H1 (cell line): ENCODE data around the gene GJD4. TPM values are rescaled to one million over a fixed set of nuclear protein-coding genes. Genes with fewer than 3 reads are reported as not detected.

ENCODE experiments used
- CTCF ChIA-PET: fragments of 300-600 bp; sonication (Branson Sonifier 250); formaldehyde crosslinking; loops from one replicate; lab custom pipeline; 2021; ENCODE audit not compliant: partially characterized antibody; lab: Charles Lee
- POLR2A ChIA-PET: fragments of 300-600 bp; sonication (Branson Sonifier 250); formaldehyde crosslinking; loops from one replicate; lab custom pipeline; 2021; ENCODE audit warnings: inconsistent platforms; ENCODE audit not compliant: partially characterized antibody; lab: Charles Lee
- DNase-seq, 2 experiments: peaks; one replicate each; pipeline versions ENCODE4 v3.0.0 to v3.0.0-alpha.2; 2010 to 2022; ENCODE audit warnings: low spot score in 2 of 2, low read depth in 1 of 2, mixed read lengths in 1 of 2
- FAIRE-seq: peaks from 2 replicates; lab custom pipeline; 2011; peaks lifted over from hg19 to GRCh38; lab: Jason Lieb, UNC
- H2AFZ ChIP-seq: 2 replicates; pipeline ENCODE4 v1.8.1; 2012; ENCODE audit warnings: low read length, inconsistent platforms
- H2AK5ac ChIP-seq: 2 replicates; pipeline ENCODE4 v1.6.1; 2013; ENCODE audit warnings: low read depth, low read length
- H2BK120ac ChIP-seq: replicated peaks from 2 replicates; pipeline ENCODE3; 2013; ENCODE audit warnings: low read depth, low read length, inconsistent platforms
- H2BK12ac ChIP-seq: 2 replicates; pipeline ENCODE4 v1.6.1; 2013; ENCODE audit warnings: low read depth, low read length
- H2BK15ac ChIP-seq: 2 replicates; pipeline ENCODE4 v1.6.1; 2013; ENCODE audit warnings: low read length
- H2BK20ac ChIP-seq: 2 replicates; pipeline ENCODE4 v1.6.1; 2013; ENCODE audit warnings: low read length
- H2BK5ac ChIP-seq: 2 replicates; pipeline ENCODE4 v1.6.1; 2013; ENCODE audit warnings: low read depth, low read length
- H3K14ac ChIP-seq: 2 replicates; pipeline ENCODE4 v1.6.1; 2013; ENCODE audit warnings: inconsistent platforms; ENCODE audit not compliant: insufficient read length
- H3K18ac ChIP-seq: 2 replicates; pipeline ENCODE4 v1.6.1; 2013; ENCODE audit warnings: low read length; ENCODE audit errors: extremely low read depth
- H3K23ac ChIP-seq: 2 replicates; pipeline ENCODE4 v1.6.1; 2013; ENCODE audit warnings: inconsistent platforms; ENCODE audit not compliant: insufficient read length
- H3K23me2 ChIP-seq: 2 replicates; pipeline ENCODE4 v1.6.1; 2013; ENCODE audit warnings: low read depth, low read length
- H3K27ac ChIP-seq: 2 replicates; pipeline ENCODE4 v1.6.1; 2011; ENCODE audit warnings: low read depth, low read length, inconsistent platforms
- H3K27me3 ChIP-seq, 4 experiments: replicated peaks in 1 of 4; 1 replicate in 1 of 4; 2 replicates in 3 of 4; pipeline versions ENCODE4 v1.6.1 to v1.8.1; 2011 to 2013; ENCODE audit warnings: low read length in 3 of 4, mild to moderate bottlenecking in 3 of 4, inconsistent platforms in 2 of 4, mixed read lengths in 2 of 4, moderate library complexity in 1 of 4; ENCODE audit not compliant: control insufficient read depth in 3 of 4, insufficient read depth in 3 of 4; ENCODE audit errors: extremely low read depth in 1 of 4
- H3K36me3 ChIP-seq, 4 experiments: 2 replicates each; pipeline versions ENCODE4 v1.6.1 to v1.8.1; 2011 to 2013; ENCODE audit warnings: mild to moderate bottlenecking in 4 of 4, low read length in 3 of 4, moderate library complexity in 2 of 4, control low read depth in 1 of 4, inconsistent platforms in 1 of 4; ENCODE audit not compliant: insufficient read depth in 4 of 4, control insufficient read depth in 2 of 4
- H3K4ac ChIP-seq: replicated peaks from 2 replicates; pipeline ENCODE3; 2013; ENCODE audit warnings: low read length, low read depth, mixed read lengths, inconsistent platforms; ENCODE audit not compliant: insufficient read length
- H3K4me1 ChIP-seq, 4 experiments: replicated peaks in 1 of 4; 1 replicate in 1 of 4; 2 replicates in 3 of 4; pipeline versions ENCODE4 v1.6.1 to v1.8.1; 2011 to 2013; ENCODE audit warnings: low read length in 3 of 4, inconsistent platforms in 2 of 4, mixed read lengths in 1 of 4; ENCODE audit not compliant: insufficient read depth in 4 of 4, control insufficient read depth in 3 of 4
- H3K4me2 ChIP-seq, 2 experiments: 2 replicates each; pipeline versions ENCODE4 v1.6.1 to v1.8.1; 2011 to 2013; ENCODE audit warnings: low read depth in 2 of 2, low read length in 2 of 2, control low read depth in 1 of 2, inconsistent platforms in 1 of 2, mild to moderate bottlenecking in 1 of 2; ENCODE audit not compliant: insufficient read depth in 1 of 2
- H3K4me3 ChIP-seq, 4 experiments: fragments of 200-600, 300-600 bp in 1 of 4; sonication (generic), shearing (Covaris generic), sonication (Bioruptor Twin) in 1 of 4; 2 replicates each; pipeline versions ENCODE4 v1.5.1 to v1.8.1; 2011 to 2016; ENCODE audit warnings: low read length in 4 of 4, low read depth in 3 of 4, control low read depth in 2 of 4, inconsistent platforms in 2 of 4, mild to moderate bottlenecking in 2 of 4, mixed read lengths in 1 of 4, moderate library complexity in 1 of 4; ENCODE audit not compliant: insufficient read depth in 2 of 4; ENCODE audit errors: extremely low read depth in 1 of 4
- H3K56ac ChIP-seq: replicated peaks from 2 replicates; pipeline ENCODE3; 2013; ENCODE audit warnings: low read depth, mild to moderate bottlenecking, mixed read lengths, low read length, inconsistent platforms; ENCODE audit not compliant: insufficient read length
- H3K79me1 ChIP-seq: 2 replicates; pipeline ENCODE4 v1.6.1; 2013; ENCODE audit warnings: low read depth, low read length, control low read depth
- H3K79me2 ChIP-seq, 2 experiments: 2 replicates each; pipeline versions ENCODE4 v1.6.1 to v1.8.1; 2012 to 2013; ENCODE audit warnings: low read length in 2 of 2, mild to moderate bottlenecking in 2 of 2, inconsistent platforms in 1 of 2; ENCODE audit not compliant: insufficient read depth in 2 of 2, control insufficient read depth in 1 of 2
- H3K9ac ChIP-seq, 4 experiments: replicated peaks in 1 of 4; 1 replicate in 1 of 4; 2 replicates in 3 of 4; pipeline versions ENCODE4 v1.6.1 to v1.8.1; 2011 to 2013; ENCODE audit warnings: low read depth in 3 of 4, low read length in 3 of 4, control low read depth in 2 of 4, mild to moderate bottlenecking in 2 of 4, moderate library complexity in 2 of 4, inconsistent platforms in 1 of 4; ENCODE audit errors: extremely low read depth in 1 of 4
- H3K9me3 ChIP-seq, 2 experiments: 2 replicates each; pipeline versions ENCODE4 v1.6.1 to v1.8.1; 2012 to 2013; ENCODE audit warnings: mild to moderate bottlenecking in 2 of 2, moderate library complexity in 2 of 2, control low read depth in 1 of 2, inconsistent platforms in 1 of 2, low read depth in 1 of 2, low read length in 1 of 2, mixed read lengths in 1 of 2; ENCODE audit not compliant: insufficient read depth in 2 of 2
- H4K20me1 ChIP-seq, 2 experiments: replicated peaks in 1 of 2; 2 replicates each; pipeline versions ENCODE3 to v1.8.1; 2011 to 2013; ENCODE audit warnings: inconsistent platforms in 2 of 2, low read length in 2 of 2, mild to moderate bottlenecking in 1 of 2; ENCODE audit not compliant: insufficient read depth in 2 of 2, control insufficient read depth in 1 of 2
- H4K5ac ChIP-seq: 2 replicates; pipeline ENCODE4 v1.6.1; 2013; ENCODE audit warnings: low read length, low read depth, mixed read lengths, inconsistent platforms; ENCODE audit not compliant: insufficient read length
- H4K8ac ChIP-seq: 2 replicates; pipeline ENCODE4 v1.8.0; 2013; ENCODE audit warnings: mild to moderate bottlenecking, moderate library complexity, low read length, inconsistent platforms; ENCODE audit not compliant: insufficient read depth; ENCODE audit errors: extremely low read depth
- H4K91ac ChIP-seq: replicated peaks from 2 replicates; pipeline ENCODE3; 2013; ENCODE audit warnings: low read length, mixed read lengths, inconsistent platforms; ENCODE audit not compliant: insufficient read length
- CBX8 ChIP-seq: fragments of 300-800, 300-1000 bp; sonication (generic); IDR thresholded peaks from 2 replicates; pipeline ENCODE4 v1.7.1; 2016; ENCODE audit warnings: low read depth, low read length, borderline replicate concordance
- EZH2 ChIP-seq: fragments of 200-600 bp; sonication (generic); IDR thresholded peaks from 2 replicates; pipeline ENCODE4 v1.7.1; 2012; ENCODE audit warnings: low read depth, mild to moderate bottlenecking, moderate library complexity, low read length, inconsistent platforms; ENCODE audit not compliant: severe bottlenecking
- JUND ChIP-seq: IDR thresholded peaks from 2 replicates; pipeline ENCODE4 v1.6.1; 2011; ENCODE audit warnings: mild to moderate bottlenecking, improper control_type of control experiment, low read length
- KDM1A ChIP-seq: fragments of 200-600, 300-600 bp; sonication (generic); IDR thresholded peaks from 2 replicates; pipeline ENCODE4 v1.7.1; 2016; ENCODE audit warnings: mild to moderate bottlenecking, low read length, borderline replicate concordance
- KDM4A ChIP-seq: IDR thresholded peaks from one replicate; pipeline ENCODE4 v1.7.1; 2012; ENCODE audit warnings: low read depth, mild to moderate bottlenecking, moderate library complexity, low read length, inconsistent platforms; ENCODE audit not compliant: severe bottlenecking
- POLR2A ChIP-seq, 2 experiments: IDR thresholded peaks; 1 replicate in 1 of 2; 2 replicates in 1 of 2; pipeline ENCODE4 v1.6.1; 2011; ENCODE audit warnings: low read depth in 2 of 2, low read length in 2 of 2, mild to moderate bottlenecking in 2 of 2; ENCODE audit errors: control extremely low read depth in 1 of 2
- POU5F1 ChIP-seq: IDR thresholded peaks from 2 replicates; pipeline ENCODE4 v1.6.1; 2011; ENCODE audit warnings: low read depth, mild to moderate bottlenecking, low read length, moderate library complexity
- RAD21 ChIP-seq, 2 experiments: IDR thresholded peaks in 1 of 2; conservative IDR thresholded peaks in 1 of 2; 2 replicates each; pipeline ENCODE4 v1.6.1; 2011; ENCODE audit warnings: low read depth in 2 of 2, low read length in 2 of 2, improper control_type of control experiment in 1 of 2, inconsistent platforms in 1 of 2, mild to moderate bottlenecking in 1 of 2, moderate library complexity in 1 of 2
- WGBS, 2 experiments: shearing (Covaris generic) in 1 of 2; methylation state at CpG; one replicate each; pipeline versions ENCODE4 v1.1.6 to v1.1.7; 2013 to 2015; ENCODE audit warnings: low lambda C conversion rate in 2 of 2, mixed read lengths in 2 of 2, inconsistent platforms in 1 of 2, low coverage in 1 of 2, missing lambda C conversion rate in 1 of 2; ENCODE audit not compliant: insufficient replicate concordance in 2 of 2, insufficient coverage in 1 of 2, insufficient read length in 1 of 2; ENCODE audit errors: extremely low coverage in 1 of 2, missing lambda C conversion rate in 1 of 2; 5-methylcytosine and 5-hydroxymethylcytosine counted together
- polyA plus RNA-seq, 7 experiments: library from polyadenylated mRNA; depleted of rRNA in 3 of 7; stranded (reverse) in 5 of 7; unstranded in 2 of 7; fragments of >200 nt in 5 of 7; fragments of 200-250 nt in 2 of 7; gene quantifications; 1 replicate in 5 of 7; 2 replicates in 1 of 7; 4 replicates in 1 of 7; pipeline versions ENCODE4 v1.2.1 to v1.2.3, GENCODE V29; 2011 to 2013; ENCODE audit warnings: missing spikeins in 2 of 7, mixed read lengths in 2 of 7
- total RNA-seq: library from RNA; stranded (reverse); fragmentation: NEBNext Ultra II Directional; extraction: Animal tissue kit (Norgen Biotek cat#: 25700); gene quantifications from 2 replicates; pipeline ENCODE4 v1.2.1, GENCODE V29; 2021
- TF ChIP-seq, protein P1 (sequence below), 3 experiments: IDR thresholded peaks; 1 replicate in 2 of 3; 2 replicates in 1 of 3; pipeline versions ENCODE4 v1.5.1 to v1.6.1; 2011; ENCODE audit warnings: low read length in 3 of 3, mild to moderate bottlenecking in 3 of 3, inconsistent platforms in 2 of 3, low read depth in 1 of 3, moderate library complexity in 1 of 3; ENCODE audit not compliant: insufficient read depth in 1 of 3; ENCODE audit errors: control extremely low read depth in 1 of 3

GJD4 gene
- total and polyA plus RNA-seq, 2 of the 8 experiments (the other 6 are each of a cell fraction or from before 2014, with no cell fraction given): not detected

DNA sequence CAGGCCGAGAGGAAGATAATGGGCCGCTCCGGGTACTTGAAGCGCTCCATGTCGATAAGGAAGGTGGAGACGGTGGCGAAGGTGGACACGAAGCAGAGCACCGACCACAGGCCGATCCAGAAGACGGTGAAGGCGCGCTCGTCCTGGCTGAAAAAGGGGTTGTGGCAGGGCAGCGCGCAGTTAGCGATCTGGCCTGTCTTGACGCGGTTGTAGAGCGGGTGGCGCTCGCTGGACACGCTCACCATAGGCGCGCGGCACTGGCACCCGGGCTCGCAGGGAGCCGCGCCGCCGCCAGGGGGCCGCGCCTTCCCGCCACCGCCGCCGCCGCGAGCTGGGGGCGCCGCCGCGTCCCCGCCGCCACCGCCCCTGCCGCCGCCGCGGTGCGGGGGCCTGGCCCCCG, 35.3 kb downstream of the GJD4 start:
- peak overlapping the region; percentile 83 for H3K18ac ChIP-seq
- CTCF ChIA-PET: interaction anchor here (0.8 to 1.3 kb wide), 2 partner anchors 27 to 180 kb away, joined by 4 read pairs; no protein-coding TSS in a partner anchor
- H2BK15ac ChIP-seq: no peak overlapping the region
- H4K8ac ChIP-seq: no peak overlapping the region
- peak overlapping the region; percentile 78 for H3K4ac ChIP-seq
- POLR2A ChIA-PET: interaction anchor here (0.6 to 0.7 kb wide), 2 partner anchors 29 to 622 kb away, joined by 3 read pairs; no protein-coding TSS in a partner anchor
- H2BK5ac ChIP-seq: no peak overlapping the region
- peak overlapping the region; percentile 99; the same call in 1 of the 2 replicates for H2BK12ac ChIP-seq
- H3K27ac ChIP-seq: no peak overlapping the region
- peaks cover 0 to 3% of the 10 kb centered on the region in 2 experiments; a peak in 1 of 4 replicates for H3K79me2 ChIP-seq
- peaks cover 3 to 8% of the 10 kb centered on the region in 2 experiments for H4K20me1 ChIP-seq
- peaks cover 2 to 17% (median 12%) of the 10 kb centered on the region in 4 experiments for H3K4me1 ChIP-seq
- H3K14ac ChIP-seq: no peak overlapping the region
- H3K56ac ChIP-seq: no peak overlapping the region
- H3K27me3 ChIP-seq: peaks cover 3 to 13% (median 6%) of the 10 kb centered on the region in 4 experiments; a peak in 6 of 7 replicates
- H2AK5ac ChIP-seq: no peak overlapping the region
- H2AFZ ChIP-seq: no peak overlapping the region
- 0% methylated on average over 20 of the region's 53 CpGs; no CpG with 5 or more reads in 1 of the 2 experiments for WGBS, 2 experiments
- FAIRE-seq (no peak), DNase-seq (peak in 1 of 2 experiments; percentile 75)
- peak overlapping the region; percentile 46 to 69 (median 56); a peak in 7 of 8 replicates for H3K4me3 ChIP-seq
- no peak overlapping the region for H2BK120ac ChIP-seq
- H4K5ac ChIP-seq: no peak overlapping the region
- H3K36me3 ChIP-seq: no peaks in the 10 kb centered on the region
- no peaks in the 10 kb centered on the region; a peak in 1 of 4 replicates for H3K9me3 ChIP-seq
- peak overlapping the region; percentile 58 to 89 for H3K4me2 ChIP-seq
- peak overlapping the region; percentile 86; the same call in 1 of the 2 replicates for H2BK20ac ChIP-seq
- H3K23ac ChIP-seq: no peak overlapping the region
- H4K91ac ChIP-seq: peak overlapping the region; percentile 7
- no peaks in the 10 kb centered on the region for H3K79me1 ChIP-seq
- H3K23me2 ChIP-seq: peaks cover 34% of the 10 kb centered on the region
- peak overlapping the region in 2 of 4 experiments; percentile 27 to 39; a peak in 1 of 7 replicates for H3K9ac ChIP-seq
- TF ChIP-seq EZH2 (no peak), KDM1A (no peak), KDM4A (peak; percentile 9), POU5F1 (no peak), POLR2A (IDR thresholded peaks at IDR 0.05; ENCODE audit: control extremely low read depth in 1 of 2, low read depth in 2 of 2, low read length in 2 of 2) (0 out of 3 replicates have a peak, but pooled peaks of 1 of the 2 experiments have one; percentile 2), JUND (no peak), RAD21 (IDR thresholded peaks at IDR 0.05 in 1 of 2, conservative IDR thresholded peaks at IDR 0.05 in 1 of 2; ENCODE audit: low read depth in 2 of 2, low read length in 2 of 2) (peak; percentile 20 to 41; a peak in 3 of 4 replicates), CBX8 (no peak)
- TF ChIP-seq, protein P1, sequence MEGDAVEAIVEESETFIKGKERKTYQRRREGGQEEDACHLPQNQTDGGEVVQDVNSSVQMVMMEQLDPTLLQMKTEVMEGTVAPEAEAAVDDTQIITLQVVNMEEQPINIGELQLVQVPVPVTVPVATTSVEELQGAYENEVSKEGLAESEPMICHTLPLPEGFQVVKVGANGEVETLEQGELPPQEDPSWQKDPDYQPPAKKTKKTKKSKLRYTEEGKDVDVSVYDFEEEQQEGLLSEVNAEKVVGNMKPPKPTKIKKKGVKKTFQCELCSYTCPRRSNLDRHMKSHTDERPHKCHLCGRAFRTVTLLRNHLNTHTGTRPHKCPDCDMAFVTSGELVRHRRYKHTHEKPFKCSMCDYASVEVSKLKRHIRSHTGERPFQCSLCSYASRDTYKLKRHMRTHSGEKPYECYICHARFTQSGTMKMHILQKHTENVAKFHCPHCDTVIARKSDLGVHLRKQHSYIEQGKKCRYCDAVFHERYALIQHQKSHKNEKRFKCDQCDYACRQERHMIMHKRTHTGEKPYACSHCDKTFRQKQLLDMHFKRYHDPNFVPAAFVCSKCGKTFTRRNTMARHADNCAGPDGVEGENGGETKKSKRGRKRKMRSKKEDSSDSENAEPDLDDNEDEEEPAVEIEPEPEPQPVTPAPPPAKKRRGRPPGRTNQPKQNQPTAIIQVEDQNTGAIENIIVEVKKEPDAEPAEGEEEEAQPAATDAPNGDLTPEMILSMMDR (IDR thresholded peaks at IDR 0.05; ENCODE audit: control extremely low read depth in 1 of 3, insufficient read depth in 1 of 3, low read depth in 1 of 3, low read length in 3 of 3): peak; percentile 42 to 59 (median 56); a peak in 3 of 4 replicates
